ENCODE measurements around the gene XDH. TPM values are rescaled to one million over a fixed set of nuclear protein-coding genes. Genes with fewer than 3 reads are reported as not detected.

XDH gene
- total RNA-seq, 1 experiment from 2014 or later, result 0.91 TPM

DNA sequence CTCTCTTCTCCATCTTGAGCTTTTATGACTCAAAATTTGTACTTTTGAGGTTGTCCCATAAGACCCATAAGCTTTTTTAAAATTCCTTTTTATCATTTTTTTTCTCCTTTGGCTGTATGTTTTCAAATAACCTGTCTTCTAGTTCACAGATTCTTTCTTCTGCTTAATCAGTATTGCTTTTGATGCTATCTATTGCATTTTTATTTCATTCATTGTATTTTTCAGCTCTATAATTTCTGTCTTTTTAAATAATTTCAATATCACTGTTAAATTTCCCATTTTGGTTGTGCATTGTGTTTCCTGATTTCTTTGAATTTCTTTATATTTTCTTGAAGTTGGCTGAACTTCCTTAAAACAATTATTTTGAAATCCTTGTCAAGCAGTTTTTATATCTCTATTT lies 4.8 kb upstream of the XDH start:
- intact Hi-C loops (cut with micrococcal nuclease), result loop anchor here (10.0 kb wide), 1 partner anchor 185 kb away; the partner anchor contains the start of gene EHD3
- Histone ChIP-seq H3K9ac (ENCODE audit: low read length) (no peak overlapping the region), H3K27ac (ENCODE audit: low read length) (no peak overlapping the region), H3K4me3 (ENCODE audit: low read length) (no peak overlapping the region), H4K20me1 (ENCODE audit: low read length) (no peaks in the 10 kb centered on the region), H3F3A (ENCODE audit: low read length, unreplicated experiment) (no peaks in the 10 kb centered on the region), H3K9me2 (replicated peaks; ENCODE audit: low read length) (no peaks in the 10 kb centered on the region), H3K79me2 (ENCODE audit: low read length) (no peaks in the 10 kb centered on the region), H3K4me2 (ENCODE audit: low read length) (no peak overlapping the region), H3K27me3 (ENCODE audit: low read length) (no peaks in the 10 kb centered on the region), H2AFZ (ENCODE audit: low read length) (no peak overlapping the region), H3K9me3 (ENCODE audit: low read length) (no peaks in the 10 kb centered on the region), H3K4me1 (ENCODE audit: insufficient read depth, low read length) (peaks cover 23% of the 10 kb centered on the region), H3K36me3 (ENCODE audit: low read depth, low read length) (no peaks in the 10 kb centered on the region)
- ATAC-seq (no peak), DNase-seq (no peak)
- TF ChIP-seq, protein P1, sequence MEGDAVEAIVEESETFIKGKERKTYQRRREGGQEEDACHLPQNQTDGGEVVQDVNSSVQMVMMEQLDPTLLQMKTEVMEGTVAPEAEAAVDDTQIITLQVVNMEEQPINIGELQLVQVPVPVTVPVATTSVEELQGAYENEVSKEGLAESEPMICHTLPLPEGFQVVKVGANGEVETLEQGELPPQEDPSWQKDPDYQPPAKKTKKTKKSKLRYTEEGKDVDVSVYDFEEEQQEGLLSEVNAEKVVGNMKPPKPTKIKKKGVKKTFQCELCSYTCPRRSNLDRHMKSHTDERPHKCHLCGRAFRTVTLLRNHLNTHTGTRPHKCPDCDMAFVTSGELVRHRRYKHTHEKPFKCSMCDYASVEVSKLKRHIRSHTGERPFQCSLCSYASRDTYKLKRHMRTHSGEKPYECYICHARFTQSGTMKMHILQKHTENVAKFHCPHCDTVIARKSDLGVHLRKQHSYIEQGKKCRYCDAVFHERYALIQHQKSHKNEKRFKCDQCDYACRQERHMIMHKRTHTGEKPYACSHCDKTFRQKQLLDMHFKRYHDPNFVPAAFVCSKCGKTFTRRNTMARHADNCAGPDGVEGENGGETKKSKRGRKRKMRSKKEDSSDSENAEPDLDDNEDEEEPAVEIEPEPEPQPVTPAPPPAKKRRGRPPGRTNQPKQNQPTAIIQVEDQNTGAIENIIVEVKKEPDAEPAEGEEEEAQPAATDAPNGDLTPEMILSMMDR (conservative IDR thresholded peaks at IDR 0.05; ENCODE audit: low read depth, low read length), result no peak
- TF ChIP-seq EZH2 (IDR thresholded peaks at IDR 0.05; ENCODE audit: low read length, unreplicated experiment) (no peak), EZH2phosphoT487 (IDR thresholded peaks at IDR 0.05; ENCODE audit: borderline replicate concordance, low read length) (no peak)
- CTCF ChIA-PET, result no interaction called here
- BruUV-seq (replicated peaks), result no TSS peak
- POLR2A ChIA-PET (ENCODE audit: unreplicated experiment), result no interaction called here

DNA sequence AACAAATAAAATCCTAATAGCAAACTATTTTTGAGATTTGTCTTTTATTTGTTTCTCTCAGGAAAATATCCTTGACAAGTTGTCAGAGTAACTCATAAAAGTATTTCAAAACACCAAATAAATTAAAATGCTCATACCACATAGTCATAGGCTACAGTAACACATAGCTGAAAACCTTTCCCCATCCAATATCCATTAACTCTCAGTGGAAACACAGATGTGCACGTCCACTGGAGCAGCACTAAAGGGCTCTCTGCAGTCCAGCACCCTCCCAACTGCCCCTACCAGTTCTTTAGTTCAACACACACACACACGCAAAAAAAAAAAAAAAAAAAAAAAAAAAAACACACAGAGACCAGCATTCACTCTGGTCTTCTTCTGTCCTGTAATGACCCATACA lies 879 bp upstream of the XDH start:
- no peak overlapping the region for H3K9ac ChIP-seq (ENCODE audit: low read length)
- H4K20me1 ChIP-seq (ENCODE audit: low read length), result no peaks in the 10 kb centered on the region
- H3K27ac ChIP-seq (ENCODE audit: low read length), result no peak overlapping the region; the same call in 1 of the 2 replicates
- BruUV-seq (replicated peaks), result no TSS peak
- no peak overlapping the region for H2AFZ ChIP-seq (ENCODE audit: low read length)
- POLR2A ChIA-PET (ENCODE audit: unreplicated experiment), result interaction anchor here (0.6 kb wide), 1 partner anchor 434 kb away, joined by 4 read pairs; no protein-coding TSS in a partner anchor
- H3K4me3 ChIP-seq (ENCODE audit: low read length), result no peak overlapping the region
- CTCF ChIA-PET, result no interaction called here
- no peaks in the 10 kb centered on the region for H3K9me3 ChIP-seq (ENCODE audit: low read length)
- ATAC-seq, result no peak
- TF ChIP-seq EZH2phosphoT487 (IDR thresholded peaks at IDR 0.05; ENCODE audit: borderline replicate concordance, low read length), result no peak
- no peak for TF ChIP-seq EZH2 (IDR thresholded peaks at IDR 0.05; ENCODE audit: low read length, unreplicated experiment)
- TF ChIP-seq, protein P1 (conservative IDR thresholded peaks at IDR 0.05; ENCODE audit: low read depth, low read length), result no peak
- H3F3A ChIP-seq (ENCODE audit: low read length, unreplicated experiment), result no peaks in the 10 kb centered on the region
- DNase-seq, result no peak
- no peaks in the 10 kb centered on the region for H3K27me3 ChIP-seq (ENCODE audit: low read length)
- H3K9me2 ChIP-seq (replicated peaks; ENCODE audit: low read length), result no peaks in the 10 kb centered on the region
- peak overlapping the region; percentile 30; the same call in 1 of the 2 replicates for H3K4me2 ChIP-seq (ENCODE audit: low read length)
- no peaks in the 10 kb centered on the region for H3K79me2 ChIP-seq (ENCODE audit: low read length)
- peaks cover 34% of the 10 kb centered on the region for H3K4me1 ChIP-seq (ENCODE audit: insufficient read depth, low read length)
- intact Hi-C loops (cut with micrococcal nuclease), result loop anchor here (2.0 to 10.0 kb wide), 3 partner anchors 31 to 181 kb away; partner anchors contain the start of gene EHD3
- no peaks in the 10 kb centered on the region for H3K36me3 ChIP-seq (ENCODE audit: low read depth, low read length)

- Histone ChIP-seq H3K4me1 (ENCODE audit: insufficient read depth, low read length) (peaks cover 34% of the 10 kb centered on the region), H3K4me2 (ENCODE audit: low read length) (peak overlapping the region; percentile 30; the same call in 1 of the 2 replicates), H3F3A (ENCODE audit: low read length, unreplicated experiment) (no peaks in the 10 kb centered on the region), H3K27me3 (ENCODE audit: low read length) (no peaks in the 10 kb centered on the region), H3K9me2 (replicated peaks; ENCODE audit: low read length) (no peaks in the 10 kb centered on the region), H4K20me1 (ENCODE audit: low read length) (no peaks in the 10 kb centered on the region), H3K9ac (ENCODE audit: low read length) (no peak overlapping the region), H3K79me2 (ENCODE audit: low read length) (no peaks in the 10 kb centered on the region), H3K4me3 (ENCODE audit: low read length) (no peak overlapping the region), H3K36me3 (ENCODE audit: low read depth, low read length) (no peaks in the 10 kb centered on the region), H2AFZ (ENCODE audit: low read length) (no peak overlapping the region), H3K9me3 (ENCODE audit: low read length) (no peaks in the 10 kb centered on the region), H3K27ac (ENCODE audit: low read length) (peak overlapping the region; percentile 12; the same call in 1 of the 2 replicates)
- BruUV-seq (replicated peaks), result no TSS peak
- TF ChIP-seq EZH2phosphoT487 (IDR thresholded peaks at IDR 0.05; ENCODE audit: borderline replicate concordance, low read length), result no peak
- TF ChIP-seq EZH2 (IDR thresholded peaks at IDR 0.05; ENCODE audit: low read length, unreplicated experiment), result no peak
- TF ChIP-seq, protein P1 (conservative IDR thresholded peaks at IDR 0.05; ENCODE audit: low read depth, low read length), result peak; percentile 53; the same call in 1 of the 2 replicates
- ChIA-PET POLR2A (ENCODE audit: unreplicated experiment) (no interaction called here), CTCF (no interaction called here)
- intact Hi-C loops (cut with micrococcal nuclease), result loop anchor here (2.0 to 10.0 kb wide), 3 partner anchors 29 to 179 kb away; partner anchors contain the start of gene EHD3
- no peak for ATAC-seq
- DNase-seq, result peak; percentile 39
Observed at GRCh38 chr2:31413862-31414550, 536 bp downstream of the XDH start.
